K562 (cell line): ENCODE measurements around the gene ING2. TPM values are rescaled to one million over a fixed set of nuclear protein-coding genes. Genes with fewer than 3 reads are reported as not detected.

Experiments
- CBFB ChIP-seq: sonication (generic); formaldehyde crosslinking; IDR thresholded peaks from 2 replicates; pipeline ENCODE4 v1.4.0; 2020; ENCODE audit warnings: mild to moderate bottlenecking, missing genetic modification reagents
- CHD4 ChIP-seq: fragments of 200-600 bp; sonication (generic); IDR thresholded peaks from 3 replicates; pipeline ENCODE4 v1.6.1; 2012; ENCODE audit warnings: low read depth, mild to moderate bottlenecking, mixed read lengths, low read length, inconsistent platforms; ENCODE audit not compliant: insufficient read depth, insufficient replicate concordance, poor library complexity, severe bottlenecking
- ETV5 ChIP-seq: sonication (generic); formaldehyde crosslinking; IDR thresholded peaks from 2 replicates; pipeline ENCODE4 v1.4.0; 2020; ENCODE audit warnings: low read depth, mild to moderate bottlenecking, missing genetic modification reagents
- GATAD2A ChIP-seq: fragments of 450-650 bp; IDR thresholded peaks from 2 replicates; pipeline ENCODE4 v1.6.1; 2017
- GTF2A2 ChIP-seq: IDR thresholded peaks from 2 replicates; pipeline ENCODE4 v1.6.1; 2016; ENCODE audit warnings: mild to moderate bottlenecking, missing genetic modification characterization, missing compliant biosample characterization
- MAFK ChIP-seq: IDR thresholded peaks from 2 replicates; pipeline ENCODE4 v1.6.1; 2011; ENCODE audit warnings: low read length, improper control_type of control experiment
- MCM5 ChIP-seq: fragments of 450-650 bp; IDR thresholded peaks from 2 replicates; pipeline ENCODE4 v1.6.1; 2016; ENCODE audit warnings: low read depth
- MECOM ChIP-seq: fragments of 250-450 bp; sonication (Bioruptor Pico); IDR thresholded peaks from 2 replicates; pipeline ENCODE4 v1.8.0; 2022; ENCODE audit warnings: inconsistent platforms
- MYNN ChIP-seq, 2 experiments: sonication (generic); formaldehyde crosslinking in 1 of 2; IDR thresholded peaks; 2 replicates each; pipeline versions ENCODE4 v1.5.0 to v1.6.1; 2016 to 2020; ENCODE audit warnings: antibody characterized with exemption in 1 of 2, missing genetic modification reagents in 1 of 2
- NCOA6 ChIP-seq: fragments of 450-650 bp; IDR thresholded peaks from 2 replicates; pipeline ENCODE4 v1.6.1; 2017; ENCODE audit warnings: mild to moderate bottlenecking
- RB1 ChIP-seq: fragments of 450-650 bp; IDR thresholded peaks from 2 replicates; pipeline ENCODE4 v1.6.1; 2017; ENCODE audit warnings: low read depth, mild to moderate bottlenecking
- polyA plus RNA-seq, 8 experiments: library from polyadenylated mRNA; depleted of rRNA in 4 of 8; stranded (reverse) in 5 of 8; unstranded in 3 of 8; fragments of >200 nt; fragmentation: Nextera tagmentation in 2 of 8; fragmentation: Illumina TruSeq in 1 of 8; extraction: Ambion mirVana in 2 of 8; extraction: Trizol in 1 of 8; gene quantifications; 2 replicates each; pipeline versions ENCODE4 v1.2.1 to v1.2.3, GENCODE V29; 2011 to 2014; ENCODE audit warnings: inconsistent platforms in 1 of 8, missing spikeins in 1 of 8
- total RNA-seq, 7 experiments: library from RNA; depleted of rRNA in 6 of 7; stranded (reverse); fragments of >200 nt in 6 of 7; fragmentation: Illumina TruSeq in 2 of 7; extraction: Trizol in 2 of 7; gene quantifications; 2 replicates each; pipeline versions ENCODE4 v1.2.1 to v1.2.3, GENCODE V29; 2011 to 2021; ENCODE audit warnings: low replicate concordance in 1 of 7
- TF ChIP-seq, protein P1 (sequence below): fragments of 450-650 bp; IDR thresholded peaks from 2 replicates; pipeline ENCODE4 v1.6.1; 2016; ENCODE audit warnings: low read depth
- TF ChIP-seq, protein P2 (sequence below): fragments of 250-450 bp; sonication (Bioruptor Pico); IDR thresholded peaks from 2 replicates; pipeline ENCODE4 v1.5.0; 2022; ENCODE audit warnings: mild to moderate bottlenecking
- TF ChIP-seq, protein P3 (sequence below), 2 experiments: fragments of 150-350 bp in 1 of 2; IDR thresholded peaks; 2 replicates each; pipeline ENCODE4 v1.6.1; 2012 to 2016; ENCODE audit warnings: low read depth in 2 of 2, low read length in 2 of 2, mild to moderate bottlenecking in 1 of 2, moderate library complexity in 1 of 2

The ING2 gene
- total and polyA plus RNA-seq, 9 of the 15 experiments (the other 6 are each of a cell fraction or from before 2014, with no cell fraction given): 2.9 to 21.4 (median 12.4) TPM

DNA sequence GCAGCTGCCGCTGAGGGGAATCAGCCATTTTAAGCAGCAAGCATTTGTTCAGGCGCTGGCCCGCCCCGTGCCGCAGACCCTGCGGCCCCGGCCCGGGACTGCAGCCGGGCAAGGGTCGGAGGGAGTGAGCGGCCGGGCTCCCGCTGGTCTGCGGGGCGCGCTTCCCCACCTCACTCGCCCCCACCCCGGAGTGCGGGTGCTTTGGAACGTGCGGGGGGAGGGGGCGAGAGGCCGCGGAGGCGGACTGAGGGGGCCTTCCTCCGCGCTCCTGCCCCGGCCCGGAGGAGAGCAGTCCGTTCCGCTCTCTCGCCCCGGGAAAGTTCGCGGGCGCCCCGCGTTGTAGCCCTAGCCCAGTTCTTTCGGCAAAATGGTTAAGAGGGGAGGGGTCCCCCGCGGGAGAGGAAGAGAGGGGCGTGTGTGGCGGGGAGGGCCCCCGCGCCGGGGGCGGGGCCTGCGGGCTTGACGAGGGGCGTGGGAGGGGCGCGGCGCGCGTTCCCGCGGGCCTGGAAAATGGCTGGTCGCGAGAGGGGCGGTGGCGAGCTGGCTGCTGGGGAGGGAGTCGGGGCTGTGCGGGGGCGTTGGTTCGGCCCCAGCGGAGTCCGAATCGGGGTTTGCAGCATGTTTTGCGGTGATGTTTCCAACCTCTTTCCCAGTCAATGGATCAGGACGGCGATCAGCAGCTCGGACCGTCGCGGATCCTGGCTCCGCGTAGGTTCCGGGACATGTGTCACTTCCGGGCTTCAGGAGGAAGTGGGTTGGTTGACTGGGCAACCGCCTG, 942 bp downstream of the ING2 start (continued):
- no peak for TF ChIP-seq CBFB (CRISPR knock-in tag)
- TF ChIP-seq, protein P1, sequence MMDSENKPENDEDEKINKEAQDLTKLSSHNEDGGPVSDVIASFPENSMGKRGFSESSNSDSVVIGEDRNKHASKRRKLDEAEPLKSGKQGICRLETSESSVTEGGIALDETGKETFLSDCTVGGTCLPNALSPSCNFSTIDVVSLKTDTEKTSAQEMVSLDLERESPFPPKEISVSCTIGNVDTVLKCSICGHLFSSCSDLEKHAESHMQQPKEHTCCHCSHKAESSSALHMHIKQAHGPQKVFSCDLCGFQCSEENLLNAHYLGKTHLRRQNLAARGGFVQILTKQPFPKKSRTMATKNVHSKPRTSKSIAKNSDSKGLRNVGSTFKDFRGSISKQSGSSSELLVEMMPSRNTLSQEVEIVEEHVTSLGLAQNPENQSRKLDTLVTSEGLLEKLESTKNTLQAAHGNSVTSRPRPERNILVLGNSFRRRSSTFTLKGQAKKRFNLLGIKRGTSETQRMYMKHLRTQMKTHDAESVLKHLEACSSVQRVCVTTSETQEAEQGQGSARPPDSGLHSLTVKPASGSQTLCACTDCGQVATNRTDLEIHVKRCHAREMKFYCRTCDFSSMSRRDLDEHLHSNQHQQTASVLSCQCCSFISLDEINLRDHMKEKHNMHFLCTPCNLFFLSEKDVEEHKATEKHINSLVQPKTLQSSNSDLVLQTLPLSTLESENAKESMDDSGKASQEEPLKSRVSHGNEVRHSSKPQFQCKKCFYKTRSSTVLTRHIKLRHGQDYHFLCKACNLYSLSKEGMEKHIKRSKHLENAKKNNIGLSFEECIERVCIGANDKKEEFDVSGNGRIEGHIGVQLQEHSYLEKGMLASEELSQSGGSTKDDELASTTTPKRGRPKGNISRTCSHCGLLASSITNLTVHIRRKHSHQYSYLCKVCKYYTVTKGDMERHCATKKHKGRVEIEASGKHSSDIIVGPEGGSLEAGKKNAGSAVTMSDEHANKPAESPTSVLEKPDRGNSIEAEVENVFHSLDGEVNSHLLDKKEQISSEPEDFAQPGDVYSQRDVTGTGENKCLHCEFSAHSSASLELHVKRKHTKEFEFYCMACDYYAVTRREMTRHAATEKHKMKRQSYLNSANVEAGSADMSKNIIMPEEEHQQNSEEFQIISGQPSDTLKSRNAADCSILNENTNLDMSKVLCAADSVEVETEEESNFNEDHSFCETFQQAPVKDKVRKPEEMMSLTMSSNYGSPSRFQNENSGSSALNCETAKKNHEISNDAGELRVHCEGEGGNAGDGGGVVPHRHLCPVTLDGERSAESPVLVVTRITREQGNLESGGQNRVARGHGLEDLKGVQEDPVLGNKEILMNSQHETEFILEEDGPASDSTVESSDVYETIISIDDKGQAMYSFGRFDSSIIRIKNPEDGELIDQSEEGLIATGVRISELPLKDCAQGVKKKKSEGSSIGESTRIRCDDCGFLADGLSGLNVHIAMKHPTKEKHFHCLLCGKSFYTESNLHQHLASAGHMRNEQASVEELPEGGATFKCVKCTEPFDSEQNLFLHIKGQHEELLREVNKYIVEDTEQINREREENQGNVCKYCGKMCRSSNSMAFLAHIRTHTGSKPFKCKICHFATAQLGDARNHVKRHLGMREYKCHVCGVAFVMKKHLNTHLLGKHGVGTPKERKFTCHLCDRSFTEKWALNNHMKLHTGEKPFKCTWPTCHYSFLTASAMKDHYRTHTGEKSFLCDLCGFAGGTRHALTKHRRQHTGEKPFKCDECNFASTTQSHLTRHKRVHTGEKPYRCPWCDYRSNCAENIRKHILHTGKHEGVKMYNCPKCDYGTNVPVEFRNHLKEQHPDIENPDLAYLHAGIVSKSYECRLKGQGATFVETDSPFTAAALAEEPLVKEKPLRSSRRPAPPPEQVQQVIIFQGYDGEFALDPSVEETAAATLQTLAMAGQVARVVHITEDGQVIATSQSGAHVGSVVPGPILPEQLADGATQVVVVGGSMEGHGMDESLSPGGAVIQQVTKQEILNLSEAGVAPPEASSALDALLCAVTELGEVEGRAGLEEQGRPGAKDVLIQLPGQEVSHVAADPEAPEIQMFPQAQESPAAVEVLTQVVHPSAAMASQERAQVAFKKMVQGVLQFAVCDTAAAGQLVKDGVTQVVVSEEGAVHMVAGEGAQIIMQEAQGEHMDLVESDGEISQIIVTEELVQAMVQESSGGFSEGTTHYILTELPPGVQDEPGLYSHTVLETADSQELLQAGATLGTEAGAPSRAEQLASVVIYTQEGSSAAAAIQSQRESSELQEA: no peak
- no peak for TF ChIP-seq GTF2A2 (tag)
- TF ChIP-seq NCOA6: no peak
- TF ChIP-seq RB1: 0 out of 2 replicates have a peak, but pooled peaks have one; percentile 25
- no peak for TF ChIP-seq MYNN (IDR thresholded peaks at IDR 0.05)
- no peak for TF ChIP-seq MYNN (CRISPR knock-in tag; IDR thresholded peaks at IDR 0.05)
- TF ChIP-seq, protein P2, sequence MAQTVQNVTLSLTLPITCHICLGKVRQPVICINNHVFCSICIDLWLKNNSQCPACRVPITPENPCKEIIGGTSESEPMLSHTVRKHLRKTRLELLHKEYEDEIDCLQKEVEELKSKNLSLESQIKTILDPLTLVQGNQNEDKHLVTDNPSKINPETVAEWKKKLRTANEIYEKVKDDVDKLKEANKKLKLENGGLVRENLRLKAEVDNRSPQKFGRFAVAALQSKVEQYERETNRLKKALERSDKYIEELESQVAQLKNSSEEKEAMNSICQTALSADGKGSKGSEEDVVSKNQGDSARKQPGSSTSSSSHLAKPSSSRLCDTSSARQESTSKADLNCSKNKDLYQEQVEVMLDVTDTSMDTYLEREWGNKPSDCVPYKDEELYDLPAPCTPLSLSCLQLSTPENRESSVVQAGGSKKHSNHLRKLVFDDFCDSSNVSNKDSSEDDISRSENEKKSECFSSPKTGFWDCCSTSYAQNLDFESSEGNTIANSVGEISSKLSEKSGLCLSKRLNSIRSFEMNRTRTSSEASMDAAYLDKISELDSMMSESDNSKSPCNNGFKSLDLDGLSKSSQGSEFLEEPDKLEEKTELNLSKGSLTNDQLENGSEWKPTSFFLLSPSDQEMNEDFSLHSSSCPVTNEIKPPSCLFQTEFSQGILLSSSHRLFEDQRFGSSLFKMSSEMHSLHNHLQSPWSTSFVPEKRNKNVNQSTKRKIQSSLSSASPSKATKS (CRISPR knock-in tag): no peak
- TF ChIP-seq MCM5: no peak
- TF ChIP-seq ETV5 (CRISPR knock-in tag): no peak
- no peak for TF ChIP-seq GATAD2A
- TF ChIP-seq CHD4: no peak
- TF ChIP-seq, protein P3, sequence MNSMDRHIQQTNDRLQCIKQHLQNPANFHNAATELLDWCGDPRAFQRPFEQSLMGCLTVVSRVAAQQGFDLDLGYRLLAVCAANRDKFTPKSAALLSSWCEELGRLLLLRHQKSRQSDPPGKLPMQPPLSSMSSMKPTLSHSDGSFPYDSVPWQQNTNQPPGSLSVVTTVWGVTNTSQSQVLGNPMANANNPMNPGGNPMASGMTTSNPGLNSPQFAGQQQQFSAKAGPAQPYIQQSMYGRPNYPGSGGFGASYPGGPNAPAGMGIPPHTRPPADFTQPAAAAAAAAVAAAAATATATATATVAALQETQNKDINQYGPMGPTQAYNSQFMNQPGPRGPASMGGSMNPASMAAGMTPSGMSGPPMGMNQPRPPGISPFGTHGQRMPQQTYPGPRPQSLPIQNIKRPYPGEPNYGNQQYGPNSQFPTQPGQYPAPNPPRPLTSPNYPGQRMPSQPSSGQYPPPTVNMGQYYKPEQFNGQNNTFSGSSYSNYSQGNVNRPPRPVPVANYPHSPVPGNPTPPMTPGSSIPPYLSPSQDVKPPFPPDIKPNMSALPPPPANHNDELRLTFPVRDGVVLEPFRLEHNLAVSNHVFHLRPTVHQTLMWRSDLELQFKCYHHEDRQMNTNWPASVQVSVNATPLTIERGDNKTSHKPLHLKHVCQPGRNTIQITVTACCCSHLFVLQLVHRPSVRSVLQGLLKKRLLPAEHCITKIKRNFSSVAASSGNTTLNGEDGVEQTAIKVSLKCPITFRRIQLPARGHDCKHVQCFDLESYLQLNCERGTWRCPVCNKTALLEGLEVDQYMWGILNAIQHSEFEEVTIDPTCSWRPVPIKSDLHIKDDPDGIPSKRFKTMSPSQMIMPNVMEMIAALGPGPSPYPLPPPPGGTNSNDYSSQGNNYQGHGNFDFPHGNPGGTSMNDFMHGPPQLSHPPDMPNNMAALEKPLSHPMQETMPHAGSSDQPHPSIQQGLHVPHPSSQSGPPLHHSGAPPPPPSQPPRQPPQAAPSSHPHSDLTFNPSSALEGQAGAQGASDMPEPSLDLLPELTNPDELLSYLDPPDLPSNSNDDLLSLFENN (IDR thresholded peaks at IDR 0.05; ENCODE audit: low read depth in 2 of 2, low read length in 2 of 2): no peak
- no peak for TF ChIP-seq MAFK
- no peak for TF ChIP-seq MECOM (CRISPR knock-in tag)
